Activated CD4-positive, CD25-positive, alpha-beta regulatory T cell treated with anti-CD3 and anti-CD28 coated beads, Interleukin-2, amount 50 U/mL, for 16 hours (primary cell): ENCODE results near the gene IRAK2.
A peak's percentile ranks its signal among the peaks of the same experiment; 100 is the strongest.
"Not testable (repeated sequence)": the region's sequence is repeated elsewhere in the genome, so short reads cannot be mapped to it uniquely, and the experiment has no call there.

Source experiments
- DNase-seq: peaks from one replicate; pipeline ENCODE4 v3.0.0-alpha.2; 2020; ENCODE audit warnings: low read depth, low spot score

The IRAK2 gene

GRCh38 chr3:10249833-10250232, 85.1 kb downstream of the IRAK2 start:
- DNase-seq = no peak

DNA sequence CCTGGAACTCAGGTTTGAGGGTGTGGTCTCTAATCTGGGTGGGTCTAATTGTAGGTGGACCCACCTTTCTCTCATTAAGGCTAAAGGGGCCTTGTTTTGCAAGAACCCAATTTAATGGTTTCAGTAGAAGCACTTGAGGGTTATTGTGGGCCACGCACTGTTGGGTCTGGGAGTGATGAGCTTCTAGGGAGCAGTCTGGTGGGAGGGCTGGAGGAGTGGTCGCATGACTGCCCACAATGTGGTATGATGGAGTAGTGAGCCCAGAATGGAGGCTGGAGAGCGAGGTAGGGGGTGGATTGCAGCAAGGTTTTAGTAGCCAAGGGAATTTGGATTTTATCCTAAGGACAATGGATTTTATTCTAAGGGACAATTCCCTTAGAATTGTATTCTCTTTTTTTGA, 86.3 kb downstream of the IRAK2 start:
- DNase-seq = no peak

- no peak for DNase-seq
Observed at GRCh38 chr3:10253731-10254130, 89.0 kb downstream of the IRAK2 start.

DNA sequence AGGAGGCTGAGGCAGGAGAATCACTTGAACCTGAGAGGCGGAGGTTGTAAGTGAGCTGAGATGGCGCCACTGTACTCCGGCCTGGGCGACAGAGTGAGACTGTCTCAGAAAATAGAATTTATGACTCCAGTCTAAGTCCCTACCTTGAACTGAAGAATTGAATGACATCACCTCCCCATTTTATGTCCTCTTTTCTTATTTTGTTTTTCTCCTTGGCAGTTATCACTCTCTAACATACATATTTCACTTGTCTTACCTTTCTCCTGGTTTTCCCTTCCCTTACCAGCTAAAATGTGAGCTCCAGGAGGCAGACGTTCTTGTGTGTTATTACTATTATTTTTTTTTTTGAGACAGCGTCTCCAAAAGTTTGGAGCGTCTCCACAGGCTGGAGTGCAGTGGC, 91.1 kb downstream of the IRAK2 start:
- no peak for DNase-seq

- DNase-seq = no peak
Observed at GRCh38 chr3:10259036-10259435, 94.3 kb downstream of the IRAK2 start.

DNA sequence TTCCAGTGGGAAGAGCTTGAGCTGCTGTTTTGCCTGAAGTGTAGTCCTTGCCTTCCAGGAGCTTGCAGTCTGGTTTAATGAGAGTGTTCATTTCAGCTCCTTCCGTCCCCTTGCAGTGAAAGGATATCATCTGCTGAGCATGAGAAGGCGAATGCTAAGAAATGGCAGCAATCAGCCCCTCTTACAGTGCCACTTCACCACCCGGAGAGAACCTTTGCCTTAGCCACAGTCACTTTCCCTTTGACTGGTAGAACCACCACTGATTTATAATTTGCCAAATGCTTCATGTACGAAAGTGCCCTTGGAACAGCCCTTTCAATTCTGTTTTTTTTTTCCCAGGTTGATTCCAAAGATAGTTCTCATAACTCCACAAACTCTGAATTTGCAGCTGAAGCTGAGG, 95.1 kb downstream of the IRAK2 start:
- no peak for DNase-seq

DNA sequence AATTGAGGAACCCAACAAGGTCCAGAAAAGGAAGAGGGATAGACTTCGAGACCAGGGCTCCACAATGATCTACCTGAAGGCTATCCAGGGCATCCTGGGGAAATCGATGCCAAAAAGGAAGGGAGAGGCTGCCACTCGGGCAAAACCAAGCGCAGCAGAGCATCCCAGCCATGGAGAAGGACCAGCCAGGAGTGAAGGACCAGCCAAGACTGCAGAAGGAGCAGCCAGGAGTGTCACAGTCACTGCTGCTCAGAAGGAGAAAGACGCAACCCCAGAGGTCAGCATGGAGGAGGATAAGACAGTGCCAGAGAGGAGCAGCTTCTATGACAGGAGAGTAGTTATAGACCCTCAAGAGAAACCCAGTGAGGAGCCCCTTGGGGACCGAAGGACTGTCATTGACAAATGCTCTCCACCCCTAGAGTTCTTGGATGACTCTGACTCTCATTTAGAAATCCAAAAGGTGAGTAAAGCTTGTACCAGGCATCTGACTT, 95.5 kb downstream of the IRAK2 start:
- DNase-seq = no peak

DNA sequence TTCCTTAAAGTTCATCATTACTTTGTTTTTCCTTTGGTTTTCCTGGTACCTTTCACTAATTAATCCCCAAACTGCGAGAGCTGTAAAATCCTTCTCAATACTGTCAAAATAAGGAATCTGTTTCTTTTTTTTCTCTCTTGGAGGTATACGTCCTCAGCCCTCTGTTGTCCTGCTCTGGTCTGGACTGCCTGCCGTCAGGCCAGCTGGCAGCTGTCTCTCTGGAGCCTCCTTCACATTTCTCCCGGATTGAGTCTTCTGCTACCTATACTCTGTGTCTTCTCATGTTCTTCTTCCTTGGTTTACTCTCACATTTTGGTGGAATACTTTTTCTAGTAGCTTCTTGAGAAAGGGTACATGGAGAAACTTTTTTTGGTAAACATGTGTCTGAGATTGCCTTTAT, 97.3 kb downstream of the IRAK2 start:
- no peak for DNase-seq

DNA sequence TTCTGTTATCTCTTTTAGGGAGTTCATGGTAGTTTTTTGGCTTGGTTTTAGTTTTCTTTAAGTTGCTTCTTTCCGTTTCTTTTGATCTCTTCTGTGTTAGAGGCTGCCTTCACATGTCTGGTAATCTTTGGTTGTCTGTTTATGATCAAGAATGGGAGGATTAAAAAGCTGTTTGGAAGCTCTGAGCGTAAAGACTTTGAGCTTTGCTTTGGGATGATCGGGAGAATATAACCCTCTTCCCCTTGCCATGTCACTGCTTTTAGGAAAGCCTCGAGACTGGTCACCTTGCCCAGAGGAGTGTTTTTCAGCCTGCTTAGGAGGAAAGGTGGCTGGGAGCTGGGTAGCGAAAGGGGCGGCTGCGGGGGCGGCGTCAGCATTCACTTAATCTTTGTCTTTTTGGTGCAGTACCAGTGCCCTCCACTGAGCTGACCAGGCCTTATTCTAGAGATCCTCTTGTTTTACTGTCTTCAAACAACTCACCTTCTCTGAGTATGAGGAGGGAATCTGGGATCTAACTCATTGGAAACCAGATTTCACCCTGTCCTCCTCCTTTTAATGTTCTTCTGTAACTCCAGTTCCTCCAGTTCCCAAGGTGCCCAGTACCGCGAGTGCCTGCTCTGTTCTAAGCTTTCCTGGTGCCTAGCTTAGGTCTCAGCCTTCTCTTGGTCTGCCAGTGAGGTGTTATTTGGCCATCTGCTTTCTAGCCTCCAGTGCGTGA, 99.1 kb downstream of the IRAK2 start:
- DNase-seq = peak; percentile 42

DNA sequence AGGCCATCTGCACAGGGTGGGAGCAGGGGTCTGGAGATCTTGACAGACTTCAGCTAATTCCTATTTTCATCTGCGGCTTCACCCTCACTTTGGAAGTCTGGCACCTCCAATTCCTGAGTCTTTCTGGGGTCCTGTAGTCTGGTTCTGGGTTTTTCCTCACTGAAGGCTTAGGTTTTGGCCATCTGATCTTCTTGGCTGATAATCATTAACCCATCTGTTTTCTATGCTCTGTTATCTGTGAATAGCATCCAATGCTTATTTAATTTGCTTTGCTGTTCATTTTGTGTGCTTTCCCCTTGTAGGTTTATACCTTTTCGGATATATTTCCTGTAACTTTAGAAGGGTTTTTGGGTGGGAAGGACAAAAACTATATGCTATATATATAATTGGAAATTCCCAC, 101.1 kb downstream of the IRAK2 start:
- DNase-seq = no peak

- DNase-seq = not testable (repeated sequence)
Observed at GRCh38 chr3:10266936-10267335, 102.2 kb downstream of the IRAK2 start.

DNA sequence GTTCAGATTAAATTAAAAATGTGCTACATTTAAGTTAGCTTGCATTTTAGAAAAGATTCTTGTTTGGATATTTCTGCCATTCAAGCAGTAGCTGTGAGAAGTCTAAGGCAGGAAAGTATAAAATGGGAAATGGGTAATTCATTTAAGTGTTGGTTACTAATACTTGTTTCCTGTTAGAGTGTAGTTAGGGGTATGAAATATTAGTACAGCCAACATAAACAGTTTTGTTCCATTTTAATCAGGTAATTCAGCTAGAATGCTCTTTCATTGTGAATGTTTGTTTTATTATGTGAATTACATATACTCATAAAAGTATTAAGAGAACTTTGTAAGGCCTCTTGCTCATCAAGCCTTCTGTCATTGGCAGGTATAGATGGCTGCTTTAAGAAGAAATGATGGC, 103.4 kb downstream of the IRAK2 start:
- no peak for DNase-seq

DNA sequence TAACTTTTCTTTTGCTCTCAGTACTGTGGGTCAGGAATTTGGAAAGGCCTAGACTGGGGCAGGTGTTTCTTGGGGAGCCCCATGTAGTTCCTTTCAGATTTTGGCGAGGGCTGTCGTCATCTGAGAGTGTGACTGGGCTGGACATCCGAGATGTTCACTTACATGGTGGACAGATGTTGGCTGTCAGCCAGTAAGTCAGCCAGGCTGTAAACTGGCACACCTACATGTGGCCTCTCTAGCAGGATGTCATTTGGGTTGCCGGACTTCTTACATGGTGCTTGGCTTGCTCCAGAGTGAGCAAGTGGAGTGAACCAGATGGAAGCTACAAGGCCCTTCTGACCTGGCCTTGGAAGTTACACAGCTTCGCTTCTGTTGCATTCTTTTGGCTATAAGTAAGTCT, 104.2 kb downstream of the IRAK2 start:
- no peak for DNase-seq

GRCh38 chr3:10269443-10269842, 104.7 kb downstream of the IRAK2 start:
- no peak for DNase-seq

DNA sequence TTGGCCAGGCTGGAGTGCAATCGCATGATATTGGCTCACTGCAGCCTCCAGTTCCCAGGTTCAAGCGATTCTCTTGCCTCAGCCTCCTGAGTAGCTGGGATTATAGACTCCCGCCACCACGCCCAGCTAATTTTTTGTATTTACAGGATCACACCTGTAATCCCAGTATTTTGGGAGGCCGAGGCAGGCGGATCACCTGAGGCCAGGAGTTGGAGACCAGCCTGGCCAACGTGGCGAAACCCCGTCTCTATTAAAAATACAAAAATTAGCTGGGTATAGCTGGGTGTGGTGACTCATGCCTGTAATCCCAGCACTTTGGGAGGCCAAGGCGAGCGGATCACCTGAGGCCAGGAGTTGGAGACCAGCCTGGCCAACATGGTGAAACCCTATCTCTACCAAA, 107.8 kb downstream of the IRAK2 start:
- not testable (repeated sequence) for DNase-seq

DNA sequence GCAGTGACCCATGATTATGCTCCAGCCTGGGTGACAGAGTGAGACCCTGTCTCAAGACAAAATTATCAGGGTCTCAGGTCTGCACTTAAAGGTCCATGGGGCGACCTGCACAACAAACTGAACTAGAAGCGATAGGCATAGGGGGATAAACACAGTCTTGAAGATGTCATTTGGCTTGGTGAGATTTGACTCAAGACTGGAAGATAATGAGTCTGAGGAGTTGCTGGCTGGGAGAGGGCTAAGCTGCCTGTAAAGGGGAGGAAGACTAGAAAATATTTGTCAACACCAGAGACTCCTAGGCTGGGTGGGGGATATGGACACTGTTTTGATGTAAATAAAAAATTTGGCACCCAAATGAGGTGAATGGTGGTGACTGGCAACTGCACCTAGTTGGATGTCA, 108.3 kb downstream of the IRAK2 start:
- no peak for DNase-seq

DNA sequence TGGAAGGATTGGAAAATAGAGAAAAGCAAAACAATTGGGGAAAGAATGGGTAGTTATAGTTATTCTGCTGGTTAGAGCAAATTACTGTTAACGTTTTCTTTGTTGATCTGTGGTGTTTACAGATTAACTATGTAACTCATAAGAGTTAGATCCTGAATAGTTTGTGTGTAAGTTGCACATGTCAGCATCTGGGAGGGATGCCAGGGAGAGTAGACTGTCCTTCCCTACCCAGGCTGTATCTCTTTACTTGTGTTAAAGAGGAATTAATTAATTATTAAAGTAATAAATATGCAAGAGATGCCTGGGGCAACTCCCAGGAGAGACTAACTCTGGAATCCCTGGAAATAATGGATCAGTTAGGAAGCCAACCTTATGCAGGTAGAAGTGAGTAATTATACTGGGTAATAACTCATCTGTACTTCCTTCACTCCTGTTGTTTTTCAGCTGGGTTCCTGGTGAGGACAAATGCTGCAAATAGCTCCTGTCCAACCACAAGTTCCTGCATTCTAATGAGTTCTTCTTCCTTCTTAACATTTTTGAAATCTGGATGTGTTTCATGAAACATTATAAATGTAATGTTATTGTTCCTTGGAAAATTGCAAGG, 109.1 kb downstream of the IRAK2 start:
- DNase-seq = no peak

DNA sequence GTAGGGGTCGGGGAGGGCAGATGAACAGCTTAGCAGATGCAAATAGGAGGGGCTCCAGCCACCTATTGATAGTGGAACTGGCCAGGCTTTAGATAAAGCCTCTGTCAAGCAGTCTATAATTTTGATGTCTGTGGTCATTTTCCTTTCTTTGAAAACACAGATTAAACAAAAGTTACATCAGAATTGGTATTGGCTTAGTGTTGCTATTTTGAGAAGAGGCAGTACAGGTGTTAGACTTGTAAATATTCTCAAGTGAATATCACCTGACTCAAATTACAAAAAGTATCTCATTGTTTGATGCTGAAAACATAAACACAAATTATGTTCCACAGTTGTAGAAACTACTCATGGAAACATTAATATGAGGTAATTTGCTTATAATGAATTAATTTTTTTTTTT, 109.9 kb downstream of the IRAK2 start:
- DNase-seq = no peak

GRCh38 chr3:10277115-10277625, 112.5 kb downstream of the IRAK2 start:
- no peak for DNase-seq

DNA sequence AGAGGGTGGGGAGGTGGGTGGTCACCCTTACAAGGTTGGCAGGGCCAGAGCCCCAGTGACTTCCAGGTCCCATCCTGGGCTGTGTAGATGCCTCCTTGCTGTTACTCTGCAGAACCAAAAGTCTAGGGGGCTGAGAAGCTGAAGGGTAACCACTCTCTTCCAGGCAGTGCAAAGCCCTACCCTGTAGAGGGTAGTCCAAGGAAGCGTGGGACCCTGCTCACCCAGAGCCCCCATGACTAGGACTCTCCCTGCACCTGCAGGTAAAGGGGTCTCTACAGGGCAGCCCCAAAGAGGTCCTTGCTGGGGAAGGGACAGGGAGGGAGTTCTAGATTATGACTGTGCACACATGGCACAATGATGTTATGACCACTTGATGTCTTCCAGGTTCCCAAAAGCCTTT, 113.8 kb downstream of the IRAK2 start:
- no peak for DNase-seq

- no peak for DNase-seq
Observed at GRCh38 chr3:10279384-10280176, 114.9 kb downstream of the IRAK2 start.

DNA sequence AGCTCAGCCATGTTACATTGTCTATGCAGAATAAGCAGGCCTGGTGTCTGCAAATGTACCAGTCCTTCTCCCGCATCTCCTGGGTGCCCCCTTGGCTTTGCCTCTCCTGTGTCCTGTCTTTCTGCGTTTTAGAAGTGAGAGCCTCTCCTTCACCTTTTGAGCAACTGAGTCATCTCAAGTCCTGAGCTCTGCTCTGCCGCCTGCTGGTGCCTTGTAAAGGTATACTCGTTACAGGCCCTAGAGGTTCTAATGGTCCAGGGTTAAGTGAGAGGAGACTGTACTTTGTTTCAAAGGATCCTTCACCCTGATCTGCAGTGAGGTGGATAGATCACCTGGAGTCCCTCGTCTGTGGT, 115.4 kb downstream of the IRAK2 start:
- no peak for DNase-seq

GRCh38 chr3:10280571-10280970, 115.9 kb downstream of the IRAK2 start:
- no peak for DNase-seq
